Neuronal stem cell (in vitro differentiated cells): ENCODE data around the gene FLCN.

Experiments used
- DNase-seq: peaks from one replicate; pipeline ENCODE4 v3.0.0-alpha.2; 2013; ENCODE audit warnings: low spot score
- H2AFZ ChIP-seq: one replicate; pipeline ENCODE4 v1.6.1; 2013; ENCODE audit warnings: mild to moderate bottlenecking, low read length, inconsistent platforms
- H2AK5ac ChIP-seq: 2 replicates; pipeline ENCODE4 v1.6.1; 2013; ENCODE audit warnings: low read depth, mild to moderate bottlenecking, inconsistent platforms, low read length, moderate library complexity, mixed read lengths
- H2BK120ac ChIP-seq: 2 replicates; pipeline ENCODE4 v1.6.1; 2013; ENCODE audit warnings: low read depth, mild to moderate bottlenecking, inconsistent platforms, low read length, moderate library complexity, mixed read lengths
- H2BK12ac ChIP-seq: one replicate; pipeline ENCODE4 v1.6.1; 2013; ENCODE audit warnings: low read length, inconsistent platforms
- H2BK15ac ChIP-seq: 2 replicates; pipeline ENCODE4 v1.6.1; 2013; ENCODE audit warnings: mild to moderate bottlenecking, low read length, inconsistent platforms, mixed read lengths
- H2BK5ac ChIP-seq: one replicate; pipeline ENCODE4 v1.6.1; 2013; ENCODE audit warnings: inconsistent platforms, mild to moderate bottlenecking, low read length, moderate library complexity
- H3K14ac ChIP-seq: one replicate; pipeline ENCODE4 v1.6.1; 2013; ENCODE audit warnings: low read length, inconsistent platforms
- H3K18ac ChIP-seq: 2 replicates; pipeline ENCODE4 v1.6.1; 2013; ENCODE audit warnings: low read length, inconsistent platforms
- H3K23ac ChIP-seq: 2 replicates; pipeline ENCODE4 v1.6.1; 2013; ENCODE audit warnings: low read depth, mild to moderate bottlenecking, mixed read lengths, low read length, inconsistent platforms; ENCODE audit not compliant: poor library complexity
- H3K27ac ChIP-seq: replicated peaks from 3 replicates; pipeline ENCODE4 v1.5.1; 2013; ENCODE audit warnings: low read length, inconsistent platforms
- H3K27me3 ChIP-seq, 3 experiments: 2 replicates each; pipeline ENCODE4 v1.6.1; 2013; ENCODE audit warnings: low read length in 3 of 3, mild to moderate bottlenecking in 2 of 3, inconsistent platforms in 1 of 3, low read depth in 1 of 3, mixed read lengths in 1 of 3, moderate library complexity in 1 of 3; ENCODE audit not compliant: control insufficient read depth in 3 of 3, insufficient read depth in 3 of 3
- H3K36me3 ChIP-seq, 2 donors: replicated peaks in 1 of 2; 2 replicates each; pipeline ENCODE4 v1.6.1; 2013; ENCODE audit warnings: low read length in 2 of 2; ENCODE audit not compliant: control insufficient read depth in 2 of 2, insufficient read depth in 2 of 2
- H3K4ac ChIP-seq: 2 replicates; pipeline ENCODE4 v1.6.1; 2013; ENCODE audit warnings: inconsistent platforms, mild to moderate bottlenecking, low read length, moderate library complexity
- H3K4me1 ChIP-seq, 2 donors: 1 replicate in 1 of 2; 2 replicates in 1 of 2; pipeline ENCODE4 v1.6.1; 2013; ENCODE audit warnings: low read length in 2 of 2, low read depth in 1 of 2; ENCODE audit not compliant: control insufficient read depth in 2 of 2, insufficient read depth in 1 of 2
- H3K4me2 ChIP-seq: one replicate; pipeline ENCODE4 v1.6.1; 2013; ENCODE audit warnings: mild to moderate bottlenecking, low read length, inconsistent platforms; ENCODE audit not compliant: insufficient read depth, poor library complexity, severe bottlenecking
- H3K4me3 ChIP-seq, 2 donors: 2 replicates each; pipeline ENCODE4 v1.5.1; 2013; ENCODE audit warnings: low read length in 2 of 2, mild to moderate bottlenecking in 2 of 2, inconsistent platforms in 1 of 2, moderate library complexity in 1 of 2
- H3K79me1 ChIP-seq: one replicate; pipeline ENCODE4 v1.6.1; 2013; ENCODE audit warnings: low read depth, mild to moderate bottlenecking, inconsistent platforms, low read length, moderate library complexity
- H3K9ac ChIP-seq: one replicate; pipeline ENCODE4 v1.6.1; 2013; ENCODE audit warnings: mild to moderate bottlenecking, low read depth, low read length, inconsistent platforms; ENCODE audit not compliant: poor library complexity
- H3K9me3 ChIP-seq, 2 donors: replicated peaks in 1 of 2; 2 replicates each; pipeline versions ENCODE3 to v1.6.1; 2013; ENCODE audit warnings: low read length in 2 of 2, mild to moderate bottlenecking in 2 of 2, inconsistent platforms in 1 of 2, low read depth in 1 of 2, mixed read lengths in 1 of 2, moderate library complexity in 1 of 2; ENCODE audit not compliant: control insufficient read depth in 2 of 2, insufficient read depth in 1 of 2
- H4K8ac ChIP-seq: one replicate; pipeline ENCODE4 v1.6.1; 2013; ENCODE audit warnings: low read depth, mild to moderate bottlenecking, inconsistent platforms, low read length, moderate library complexity
- H4K91ac ChIP-seq: one replicate; pipeline ENCODE4 v1.6.1; 2013; ENCODE audit warnings: low read length, low read depth, mild to moderate bottlenecking, inconsistent platforms; ENCODE audit not compliant: poor library complexity
- WGBS, 2 donors: extraction: QIAGEN DNeasy Blood & Tissue Kit; methylation state at CpG; one replicate each; pipeline ENCODE4 v1.1.7; 2013; ENCODE audit warnings: missing lambda C conversion rate in 2 of 2, mixed read lengths in 1 of 2; ENCODE audit not compliant: insufficient read length in 2 of 2, insufficient replicate concordance in 1 of 2; ENCODE audit errors: extremely low coverage in 2 of 2; 5-methylcytosine and 5-hydroxymethylcytosine counted together

FLCN gene

GRCh38 chr17:17239832-17240231, 2.9 kb upstream of the FLCN start:
- Histone ChIP-seq H4K8ac (no peak overlapping the region), H2BK12ac (no peak overlapping the region), H3K79me1 (peaks cover 14% of the 10 kb centered on the region), H3K9me3 (no peaks in the 10 kb centered on the region), H3K27me3 (no peaks in the 10 kb centered on the region), H3K18ac (no peak overlapping the region), H3K9ac (no peak overlapping the region), H3K14ac (no peak overlapping the region), H2AFZ (no peak overlapping the region), H3K4me1 (peaks cover 7 to 13% of the 10 kb centered on the region in 2 donors), H2BK15ac (no peak overlapping the region), H2BK5ac (no peak overlapping the region), H2AK5ac (no peak overlapping the region), H2BK120ac (no peak overlapping the region), H3K23ac (no peak overlapping the region), H4K91ac (no peak overlapping the region), H3K36me3 (peaks cover 7 to 10% of the 10 kb centered on the region in 2 donors), H3K4me3 (no peak overlapping the region), H3K4me2 (no peak overlapping the region), H3K27ac (no peak overlapping the region), H3K4ac (no peak overlapping the region)
- WGBS, 2 donors = no CpG with 5 or more reads among the region's 1 CpG
- no peak for DNase-seq

- peak overlapping the region; percentile 76 for H3K14ac ChIP-seq
- H3K4me3 ChIP-seq = peak overlapping the region; percentile 61 to 96
- peak overlapping the region; percentile 99 for H3K9ac ChIP-seq
- peak; percentile 18 for DNase-seq
- H2BK12ac ChIP-seq = no peak overlapping the region
- no peak overlapping the region for H3K27ac ChIP-seq
- H3K23ac ChIP-seq = peak overlapping the region; percentile 19
- peak overlapping the region; percentile 98 for H2BK5ac ChIP-seq
- no peak overlapping the region for H4K8ac ChIP-seq
- H3K4ac ChIP-seq = no peak overlapping the region
- H3K9me3 ChIP-seq = no peaks in the 10 kb centered on the region
- H2AFZ ChIP-seq = peak overlapping the region; percentile 98
- no peaks in the 10 kb centered on the region for H3K27me3 ChIP-seq
- peak overlapping the region; percentile 82 for H3K4me2 ChIP-seq
- peak overlapping the region; percentile 83 for H2BK120ac ChIP-seq
- H3K18ac ChIP-seq = peak overlapping the region; percentile 100
- no CpG with 5 or more reads among the region's 31 CpGs for WGBS, 2 donors
- no peak overlapping the region for H2AK5ac ChIP-seq
- H3K4me1 ChIP-seq = peaks cover 7 to 13% of the 10 kb centered on the region in 2 donors
- H3K79me1 ChIP-seq = peaks cover 21% of the 10 kb centered on the region
- peaks cover 10 to 13% of the 10 kb centered on the region in 2 donors for H3K36me3 ChIP-seq
- no peak overlapping the region for H4K91ac ChIP-seq
- H2BK15ac ChIP-seq = peak overlapping the region; percentile 98
Measured at GRCh38 chr17:17236295-17237025, 508 bp downstream of the FLCN start.

GRCh38 chr17:17235212-17236174, 1.5 kb downstream of the FLCN start:
- Histone ChIP-seq H3K36me3 (peaks cover 14 to 22% of the 10 kb centered on the region in 2 donors), H3K27me3 (no peaks in the 10 kb centered on the region), H4K91ac (no peak overlapping the region), H3K4ac (no peak overlapping the region), H3K79me1 (peaks cover 21% of the 10 kb centered on the region), H2AFZ (no peak overlapping the region), H3K9ac (no peak overlapping the region), H2BK15ac (no peak overlapping the region), H2BK120ac (no peak overlapping the region), H3K4me1 (peaks cover 7 to 13% of the 10 kb centered on the region in 2 donors), H3K23ac (no peak overlapping the region), H4K8ac (no peak overlapping the region), H3K4me3 (peak overlapping the region in 1 of 2 donors; percentile 61), H3K14ac (no peak overlapping the region), H3K18ac (no peak overlapping the region), H2BK12ac (no peak overlapping the region), H3K27ac (no peak overlapping the region), H3K9me3 (no peaks in the 10 kb centered on the region), H2BK5ac (no peak overlapping the region), H3K4me2 (no peak overlapping the region), H2AK5ac (no peak overlapping the region)
- DNase-seq = no peak
- no CpG with 5 or more reads among the region's 19 CpGs for WGBS, 2 donors

DNA sequence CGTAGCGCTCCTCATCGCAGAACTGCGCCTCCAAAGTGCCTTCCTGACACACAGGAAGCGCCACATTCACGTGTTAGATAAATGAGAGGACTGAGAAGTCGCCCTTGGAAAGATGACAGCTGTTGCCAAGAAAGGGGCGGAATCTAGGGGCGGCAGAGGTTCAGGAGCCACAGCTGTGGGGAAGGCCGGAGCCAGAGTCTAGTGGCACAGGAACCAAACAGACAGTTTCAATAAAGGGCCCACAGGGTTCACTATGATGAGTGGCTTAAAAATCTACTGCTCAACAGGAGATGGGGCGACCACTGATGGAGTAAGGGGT, 4.7 kb downstream of the FLCN start:
- no peaks in the 10 kb centered on the region for H3K9me3 ChIP-seq
- H3K4me2 ChIP-seq = no peak overlapping the region
- H3K14ac ChIP-seq = no peak overlapping the region
- WGBS, 2 donors = no CpG with 5 or more reads among the region's 11 CpGs
- H3K18ac ChIP-seq = peak overlapping the region; percentile 16
- no peak overlapping the region for H2AK5ac ChIP-seq
- no peak overlapping the region for H2BK15ac ChIP-seq
- no peak for DNase-seq
- H2BK5ac ChIP-seq = no peak overlapping the region
- no peak overlapping the region for H3K23ac ChIP-seq
- peaks cover 7 to 13% of the 10 kb centered on the region in 2 donors for H3K4me1 ChIP-seq
- peaks cover 35 to 55% of the 10 kb centered on the region in 2 donors for H3K36me3 ChIP-seq
- H3K4me3 ChIP-seq = no peak overlapping the region
- H3K79me1 ChIP-seq = peaks cover 23% of the 10 kb centered on the region
- no peak overlapping the region for H3K27ac ChIP-seq
- no peak overlapping the region for H3K9ac ChIP-seq
- no peak overlapping the region for H3K4ac ChIP-seq
- H2BK12ac ChIP-seq = no peak overlapping the region
- H3K27me3 ChIP-seq = no peaks in the 10 kb centered on the region
- no peak overlapping the region for H2BK120ac ChIP-seq
- no peak overlapping the region for H2AFZ ChIP-seq
- H4K91ac ChIP-seq = no peak overlapping the region
- no peak overlapping the region for H4K8ac ChIP-seq
